Urinary bladder (tissue), 4 donors: Measurements from ENCODE around the gene SRP9. TPM values are rescaled to one million over a fixed set of nuclear protein-coding genes. Genes with fewer than 3 reads are reported as not detected.
A peak's percentile ranks its signal among the peaks of the same experiment; 100 is the strongest.
"Not testable (repeated sequence)": the region's sequence is repeated elsewhere in the genome, so short reads cannot be mapped to it uniquely, and the experiment has no call there.

ENCODE experiments used
- DNase-seq: peaks from one replicate; pipeline ENCODE4 v3.0.0-alpha.2; 2015; ENCODE audit errors: extremely low spot score
- H3K27ac ChIP-seq: one replicate; pipeline ENCODE4 v1.5.1; 2013; ENCODE audit warnings: low read depth, mild to moderate bottlenecking, moderate library complexity
- H3K36me3 ChIP-seq: one replicate; pipeline ENCODE4 v1.6.1; 2013; ENCODE audit warnings: mild to moderate bottlenecking, moderate library complexity; ENCODE audit not compliant: insufficient read depth
- H3K4me1 ChIP-seq: one replicate; pipeline ENCODE4 v1.6.1; 2013; ENCODE audit warnings: mild to moderate bottlenecking, moderate library complexity; ENCODE audit not compliant: insufficient read depth
- H3K4me3 ChIP-seq: one replicate; pipeline ENCODE4 v1.5.1; 2013; ENCODE audit warnings: low read depth, low read length
- WGBS: extraction: QIAGEN DNeasy Blood & Tissue Kit; methylation state at CpG from one replicate; pipeline ENCODE4 v1.1.7; 2013; 5-methylcytosine and 5-hydroxymethylcytosine counted together
- polyA plus RNA-seq: library from polyadenylated mRNA; stranded (reverse); fragments of 200-250 nt; gene quantifications from one replicate; pipeline ENCODE4 v1.2.3, GENCODE V29; 2013
- total RNA-seq: library from RNA; depleted of rRNA; stranded (reverse); fragments of >200 nt; gene quantifications from one replicate; pipeline ENCODE4 v1.2.3, GENCODE V29; 2014
- donor health status: healthy with polysubstance abuse.
- donor health status: healthy.

The SRP9 gene
- total and polyA plus RNA-seq, 2 donors: 236 to 389 TPM

DNA sequence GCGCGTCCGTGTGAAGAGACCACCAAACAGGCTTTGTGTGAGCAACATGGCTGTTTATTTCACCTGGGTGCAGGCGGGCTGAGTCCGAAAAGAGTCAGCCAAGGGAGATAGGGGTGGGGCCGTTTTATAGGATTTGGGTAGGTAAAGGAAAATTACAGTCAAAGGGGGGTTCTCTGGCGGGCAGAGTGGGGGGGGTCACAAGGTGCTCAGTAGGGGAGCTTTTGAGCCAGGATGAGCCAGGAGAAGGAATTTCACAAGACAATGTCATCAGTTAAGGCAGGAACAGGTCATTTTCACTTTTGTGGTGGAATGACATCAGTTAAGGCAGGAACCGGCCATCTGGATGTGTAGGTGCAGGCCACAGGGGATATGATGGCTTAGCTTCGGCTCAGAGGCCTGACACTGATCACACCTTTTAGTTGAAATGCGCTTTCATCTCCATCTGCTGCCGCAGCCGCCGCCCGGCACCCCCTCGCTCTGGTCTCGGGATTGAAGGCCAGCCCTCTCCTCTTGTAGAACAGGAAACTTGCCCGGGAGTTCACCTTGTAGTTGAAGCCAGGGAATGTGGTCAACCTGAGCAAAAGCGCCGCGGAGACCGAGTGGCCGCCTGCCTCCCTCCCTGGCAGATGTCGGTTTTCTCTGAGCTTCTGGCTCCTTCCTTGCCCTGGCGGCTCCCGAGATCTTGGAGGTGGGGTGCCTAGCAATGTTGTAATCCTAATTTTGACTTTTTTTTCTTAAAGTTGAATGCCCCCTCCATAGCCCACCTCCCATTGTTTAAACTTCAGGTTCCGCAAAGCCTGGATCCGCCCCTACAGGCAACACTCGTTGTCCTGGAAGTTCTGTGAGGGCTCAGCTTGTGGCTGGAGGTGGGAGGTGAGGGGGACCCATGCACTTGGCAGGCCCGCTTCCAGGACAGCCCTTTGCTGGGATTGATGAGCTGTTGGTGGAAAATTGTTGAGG, 33.2 kb downstream of the SRP9 start:
- H3K4me3 ChIP-seq: peak overlapping the region; percentile 68
- H3K36me3 ChIP-seq, H3K4me1 ChIP-seq, DNase-seq: not testable (repeated sequence)
- 13% methylated on average over 29 of the region's 29 CpGs for WGBS
- H3K27ac ChIP-seq: peak overlapping the region; percentile 53

DNA sequence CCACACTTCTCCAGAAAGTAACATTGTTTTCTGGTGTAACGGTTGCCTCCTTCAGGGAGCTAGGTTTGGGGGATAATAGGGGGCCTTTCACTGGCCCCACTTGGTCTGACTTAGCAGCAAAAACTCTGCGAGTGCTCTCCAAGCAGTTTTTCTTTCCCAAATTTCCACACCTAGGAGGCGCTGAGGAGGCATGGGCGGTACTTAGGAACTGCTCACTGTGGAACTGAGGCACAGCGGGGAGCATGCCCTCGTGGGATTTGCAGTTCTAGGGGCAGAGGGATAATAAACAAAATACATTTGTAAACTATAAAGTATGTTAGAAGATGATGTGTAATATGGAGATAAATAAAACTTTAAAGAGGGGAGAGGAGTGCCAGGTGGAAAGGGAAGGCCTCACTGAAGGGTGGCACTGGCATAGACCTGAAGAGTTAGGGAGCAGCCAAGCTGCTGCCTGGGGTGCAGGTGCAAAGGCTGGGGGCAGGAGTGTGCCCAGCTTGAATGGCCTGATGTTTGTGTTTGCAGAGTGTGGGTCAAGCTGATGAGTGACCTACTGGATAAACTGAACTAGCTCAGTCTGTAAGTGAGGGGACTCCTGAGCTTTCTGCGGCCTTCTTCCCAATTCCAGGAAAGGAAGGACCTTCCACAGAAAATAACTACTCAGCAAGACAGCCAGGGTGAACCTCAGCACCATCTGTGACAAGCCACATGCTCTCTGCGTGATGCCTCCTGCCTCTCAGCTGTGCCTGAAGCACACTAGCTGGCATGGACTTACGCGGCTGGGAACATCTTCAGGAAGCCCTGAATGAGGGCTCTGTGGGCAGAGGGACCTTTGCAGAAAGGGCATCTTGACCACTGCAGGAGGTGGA, 34.2 kb downstream of the SRP9 start:
- Histone ChIP-seq H3K27ac (no peak overlapping the region), H3K36me3 (no peaks in the 10 kb centered on the region), H3K4me1 (peaks cover 3% of the 10 kb centered on the region), H3K4me3 (peak overlapping the region; percentile 37)
- DNase-seq: no peak
- WGBS: 62% methylated on average over 10 of the region's 10 CpGs

- no peak for DNase-seq
- Histone ChIP-seq H3K36me3 (no peaks in the 10 kb centered on the region), H3K4me1 (peaks cover 3% of the 10 kb centered on the region), H3K27ac (peak overlapping the region; percentile 61), H3K4me3 (no peak overlapping the region)
- WGBS: 64% methylated on average over 8 of the region's 8 CpGs
These were observed 35.0 kb downstream of the SRP9 start for GRCh38 chr1:225812488-225813213.

GRCh38 chr1:225813214-225813964, 35.8 kb downstream of the SRP9 start:
- Histone ChIP-seq H3K27ac (peak overlapping the region; percentile 61), H3K36me3 (no peaks in the 10 kb centered on the region), H3K4me3 (no peak overlapping the region), H3K4me1 (peaks cover 3% of the 10 kb centered on the region)
- WGBS: 30% methylated on average over 10 of the region's 10 CpGs
- DNase-seq: no peak

- H3K27ac ChIP-seq: peak overlapping the region; percentile 33
- no peak for DNase-seq
- 60% methylated on average over 7 of the region's 7 CpGs for WGBS
- no peak overlapping the region for H3K4me3 ChIP-seq
- H3K4me1 ChIP-seq: peaks cover 3% of the 10 kb centered on the region
- no peaks in the 10 kb centered on the region for H3K36me3 ChIP-seq
These were observed 36.8 kb downstream of the SRP9 start for GRCh38 chr1:225814381-225814780.

DNA sequence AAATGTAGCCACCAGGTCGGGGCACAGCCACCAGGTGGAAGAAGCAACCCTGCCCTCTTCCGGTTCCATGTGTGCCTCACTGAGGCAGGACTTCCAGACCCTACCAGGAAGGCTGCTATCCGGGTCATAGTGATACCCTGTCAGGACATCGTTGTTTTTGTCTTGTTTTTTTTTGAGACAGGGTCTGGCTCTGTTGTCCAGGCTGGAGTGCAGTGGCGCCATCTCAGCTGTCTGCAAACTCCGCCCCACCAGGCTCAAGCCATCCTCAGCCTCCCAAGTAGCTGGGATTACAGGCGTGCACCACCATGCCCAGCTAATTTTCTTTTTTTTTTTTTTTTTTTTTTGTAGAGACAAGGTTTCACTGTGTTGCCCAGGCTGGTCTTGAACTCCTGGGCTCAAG, 37.5 kb downstream of the SRP9 start:
- 93% methylated on average over 7 of the region's 7 CpGs for WGBS
- H3K27ac ChIP-seq: peak overlapping the region; percentile 31
- not testable (repeated sequence) for H3K4me1 ChIP-seq, H3K4me3 ChIP-seq, DNase-seq, H3K36me3 ChIP-seq

DNA sequence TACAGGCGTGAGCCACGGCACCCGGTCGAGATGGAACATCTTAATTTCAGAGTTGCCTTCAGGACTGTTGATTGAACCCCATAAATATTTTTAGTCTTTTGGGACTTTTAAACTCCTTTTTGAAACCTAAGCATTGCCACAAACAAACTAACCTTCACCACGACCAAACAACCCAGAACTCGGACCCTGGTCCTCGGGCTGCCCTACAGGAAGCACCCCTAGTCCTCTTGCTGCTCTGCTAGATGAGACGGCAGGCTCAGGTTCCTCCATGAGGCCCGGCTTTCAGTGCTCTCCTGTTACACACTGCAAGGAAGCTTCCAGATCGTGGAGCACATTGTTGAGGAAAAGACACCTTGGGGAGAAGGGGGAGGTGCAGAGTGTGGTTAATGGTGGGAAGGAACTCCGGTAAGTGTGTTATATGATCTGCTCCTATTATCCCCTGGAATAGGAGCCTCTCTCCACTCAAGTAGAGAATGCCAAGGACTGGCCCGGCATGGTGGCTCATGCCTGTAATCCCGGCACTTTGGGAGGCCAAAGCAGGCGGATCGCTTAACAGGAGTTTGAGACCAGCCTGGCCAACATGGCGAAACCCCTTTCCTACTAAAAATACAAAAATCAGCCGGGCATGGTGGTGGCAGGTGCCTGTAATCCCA, 38.0 kb downstream of the SRP9 start:
- Histone ChIP-seq H3K4me1 (peaks cover 3% of the 10 kb centered on the region), H3K27ac (peak overlapping the region; percentile 34), H3K4me3 (no peak overlapping the region), H3K36me3 (no peaks in the 10 kb centered on the region)
- whole genome bisulfite sequencing: 88% methylated on average over 17 of the region's 17 CpGs
- DNase-seq: no peak

DNA sequence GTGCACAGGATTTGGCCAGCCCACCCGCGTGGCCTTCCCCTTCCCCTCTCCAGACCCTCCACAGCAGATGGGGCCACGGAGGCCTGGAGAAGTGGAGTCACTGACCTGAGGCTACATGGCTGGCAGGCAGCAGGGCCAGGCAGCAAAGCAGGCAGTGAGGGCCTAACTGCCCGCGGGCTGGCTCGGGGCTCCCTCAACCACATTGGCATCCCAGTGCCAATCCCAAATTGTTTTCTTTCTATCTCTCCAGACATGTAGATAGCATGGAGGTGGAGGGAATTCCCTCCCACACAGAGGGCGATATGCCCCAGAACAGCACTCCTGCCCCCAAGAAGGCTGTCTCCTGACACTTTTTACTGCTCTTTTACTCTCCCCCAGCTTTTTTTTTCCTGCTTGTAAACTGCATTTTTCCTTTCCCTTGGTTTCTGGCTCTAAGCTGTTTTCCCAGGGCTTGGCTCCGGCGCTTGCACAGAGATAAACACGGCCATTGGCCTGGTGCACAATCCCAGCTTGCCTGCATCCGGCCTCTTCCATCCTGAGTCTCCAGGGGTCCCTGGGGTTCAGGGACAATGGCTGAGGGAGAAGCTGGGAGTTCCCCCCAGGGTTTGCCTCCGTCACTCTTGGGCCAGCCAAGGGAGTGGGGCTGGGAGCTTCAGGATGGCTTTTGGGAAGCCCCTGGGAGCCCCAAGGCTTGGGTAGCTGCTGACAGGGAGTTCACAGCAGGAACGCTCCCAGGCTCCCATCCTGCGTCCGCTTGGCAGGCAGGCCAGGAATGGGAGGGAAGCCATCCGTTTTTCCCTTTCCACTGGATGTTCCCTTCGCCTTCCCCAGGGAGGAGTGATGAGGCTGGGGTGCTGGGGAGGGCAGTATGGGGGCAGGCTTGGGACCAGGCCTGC, 39.3 kb downstream of the SRP9 start:
- Histone ChIP-seq H3K4me1 (peaks cover 3% of the 10 kb centered on the region), H3K4me3 (no peak overlapping the region), H3K27ac (peak overlapping the region; percentile 97), H3K36me3 (no peaks in the 10 kb centered on the region)
- DNase-seq: peak; percentile 64
- WGBS: 19% methylated on average over 17 of the region's 17 CpGs

DNA sequence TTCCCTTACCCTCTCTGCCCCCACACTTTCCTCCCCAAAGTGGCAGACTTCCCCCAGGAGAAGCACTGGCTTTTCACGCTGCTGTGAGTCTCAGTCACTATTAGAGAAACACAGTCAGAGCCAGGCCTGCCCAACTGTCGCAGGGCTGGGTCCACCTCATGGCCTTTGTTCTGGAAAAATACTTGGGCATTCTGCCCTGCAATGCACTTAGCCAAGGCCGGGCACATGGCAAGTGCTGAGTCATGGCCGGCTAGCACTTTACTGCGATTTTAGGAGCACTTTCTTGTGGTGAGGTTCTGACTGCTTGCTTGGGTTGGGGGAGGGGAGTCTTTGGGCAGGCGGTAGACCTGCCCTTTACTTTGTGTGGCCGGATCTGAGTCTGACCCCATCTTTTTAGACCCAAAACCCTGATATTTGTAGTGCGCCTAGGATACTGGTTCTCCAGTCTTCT, 40.0 kb downstream of the SRP9 start:
- Histone ChIP-seq H3K4me1 (peaks cover 3% of the 10 kb centered on the region), H3K36me3 (no peaks in the 10 kb centered on the region), H3K27ac (peak overlapping the region; percentile 97), H3K4me3 (no peak overlapping the region)
- 26% methylated on average over 8 of the region's 8 CpGs for WGBS
- no peak for DNase-seq

- Histone ChIP-seq H3K36me3 (no peaks in the 10 kb centered on the region), H3K4me1 (peaks cover 3% of the 10 kb centered on the region), H3K4me3 (no peak overlapping the region), H3K27ac (peak overlapping the region; percentile 23)
- WGBS: 77% methylated on average over 7 of the region's 7 CpGs
- DNase-seq: no peak
These were observed 40.6 kb downstream of the SRP9 start for GRCh38 chr1:225818229-225818628.

GRCh38 chr1:225819346-225820192, 41.9 kb downstream of the SRP9 start:
- H3K4me3 ChIP-seq: no peak overlapping the region
- H3K36me3 ChIP-seq: no peaks in the 10 kb centered on the region
- H3K4me1 ChIP-seq: peaks cover 3% of the 10 kb centered on the region
- no peak for DNase-seq
- 77% methylated on average over 12 of the region's 12 CpGs for WGBS
- H3K27ac ChIP-seq: no peak overlapping the region
